Prostate gland (tissue), 2 donors: Measurements from ENCODE around the gene TICRR. TPM values are rescaled to one million over a fixed set of nuclear protein-coding genes. Genes with fewer than 3 reads are reported as not detected.

Source experiments
- DNase-seq: peaks from one replicate; pipeline ENCODE4 v3.0.0-alpha.2; 2019; ENCODE audit warnings: low spot score
- H3K27ac ChIP-seq, 2 donors: fragments of 200-600 bp; sonication (generic); 2 replicates each; pipeline ENCODE4 v1.5.1; 2017 to 2019
- H3K27me3 ChIP-seq: fragments of 200-600 bp; sonication (generic); replicated peaks from 2 replicates; pipeline ENCODE4 v1.5.1; 2019; ENCODE audit not compliant: insufficient read depth
- H3K36me3 ChIP-seq, 2 donors: fragments of 200-600 bp; sonication (generic); 1 replicate in 1 of 2; 2 replicates in 1 of 2; pipeline versions ENCODE4 v1.5.1 to v1.8.1; 2017 to 2019
- H3K4me1 ChIP-seq: fragments of 200-600 bp; sonication (generic); replicated peaks from 2 replicates; pipeline ENCODE4 v1.5.1; 2019
- H3K4me3 ChIP-seq, 2 donors: fragments of 200-600 bp; sonication (generic); 2 replicates each; pipeline ENCODE4 v1.5.1; 2017 to 2019
- H3K9me3 ChIP-seq: fragments of 200-600 bp; sonication (generic); 2 replicates; pipeline ENCODE4 v1.5.1; 2017
- CTCF ChIP-seq, 4 experiments: fragments of 200-600 bp in 2 of 4; fragments of 450-650 bp in 2 of 4; sonication (generic) in 2 of 4; IDR thresholded peaks; 1 replicate in 3 of 4; 2 replicates in 1 of 4; pipeline ENCODE4 v1.5.1; 2016 to 2019; ENCODE audit warnings: antibody characterized with exemption in 4 of 4, mild to moderate bottlenecking in 2 of 4, moderate library complexity in 2 of 4
- POLR2A ChIP-seq: fragments of 450-650 bp; IDR thresholded peaks from one replicate; pipeline ENCODE4 v1.6.1; 2016; ENCODE audit warnings: antibody characterized with exemption, mild to moderate bottlenecking
- POLR2AphosphoS5 ChIP-seq: sonication (generic); formaldehyde crosslinking; IDR thresholded peaks from one replicate; pipeline ENCODE4 v1.6.1; 2017; ENCODE audit warnings: antibody characterized with exemption
- WGBS: methylation state at CpG from one replicate; pipeline ENCODE4 v1.1.5; 2018; 5-methylcytosine and 5-hydroxymethylcytosine counted together
- intact Hi-C: fragments of 100-400 bp; cut with DNase I; formaldehyde crosslinking; loops from one replicate; pipeline ENCODE4 v1.14.2; 2022
- total RNA-seq, 2 donors: library from RNA; depleted of rRNA; stranded (reverse); fragments of >200 nt; gene quantifications; one replicate each; pipeline ENCODE4 v1.1.0, GENCODE V29; 2016

TICRR gene
- total RNA-seq, 2 donors from 2014 or later, result 0.55 to 4.1 TPM

- no peaks in the 10 kb centered on the region for H3K9me3 ChIP-seq
- TF ChIP-seq POLR2A (no peak), CTCF (IDR thresholded peaks at IDR 0.05) (no peak), POLR2AphosphoS5 (no peak)
- H3K4me3 ChIP-seq, result no peak overlapping the region
- H3K27ac ChIP-seq, result no peak overlapping the region
- H3K4me1 ChIP-seq, result no peaks in the 10 kb centered on the region
- intact Hi-C loops, result no loop called here
- no peak for DNase-seq
- WGBS, result 88% methylated on average over 12 of the region's 12 CpGs
- no peaks in the 10 kb centered on the region for H3K27me3 ChIP-seq
- no peaks in the 10 kb centered on the region for H3K36me3 ChIP-seq
These were observed 97.2 kb downstream of the TICRR start for GRCh38 chr15:89672221-89673164.

DNA sequence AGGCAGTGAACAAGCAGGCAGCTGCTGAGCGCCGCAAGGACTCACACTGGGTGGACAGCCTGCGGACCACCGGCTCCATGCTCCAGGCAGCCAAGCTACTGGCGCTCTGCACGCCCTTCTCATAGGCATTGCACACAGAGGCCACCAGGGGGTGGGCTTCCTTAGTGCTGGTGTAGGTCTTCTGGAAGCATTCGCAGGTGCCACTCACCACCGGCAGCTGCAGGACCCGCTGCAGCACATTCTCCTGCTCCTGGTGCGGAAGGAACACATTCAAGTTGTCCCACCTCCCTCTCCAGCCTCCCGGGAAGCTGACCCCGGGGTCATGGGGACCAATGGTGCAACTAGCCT is 97.9 kb downstream of the TICRR start:
- no peaks in the 10 kb centered on the region for H3K9me3 ChIP-seq
- H3K27ac ChIP-seq, result no peak overlapping the region
- TF ChIP-seq POLR2AphosphoS5 (no peak), CTCF (IDR thresholded peaks at IDR 0.05) (no peak), POLR2A (no peak)
- intact Hi-C loops, result no loop called here
- H3K36me3 ChIP-seq, result no peaks in the 10 kb centered on the region
- no peaks in the 10 kb centered on the region for H3K27me3 ChIP-seq
- no peaks in the 10 kb centered on the region for H3K4me1 ChIP-seq
- 68% methylated on average over 12 of the region's 12 CpGs for WGBS
- DNase-seq, result no peak
- H3K4me3 ChIP-seq, result no peak overlapping the region

DNA sequence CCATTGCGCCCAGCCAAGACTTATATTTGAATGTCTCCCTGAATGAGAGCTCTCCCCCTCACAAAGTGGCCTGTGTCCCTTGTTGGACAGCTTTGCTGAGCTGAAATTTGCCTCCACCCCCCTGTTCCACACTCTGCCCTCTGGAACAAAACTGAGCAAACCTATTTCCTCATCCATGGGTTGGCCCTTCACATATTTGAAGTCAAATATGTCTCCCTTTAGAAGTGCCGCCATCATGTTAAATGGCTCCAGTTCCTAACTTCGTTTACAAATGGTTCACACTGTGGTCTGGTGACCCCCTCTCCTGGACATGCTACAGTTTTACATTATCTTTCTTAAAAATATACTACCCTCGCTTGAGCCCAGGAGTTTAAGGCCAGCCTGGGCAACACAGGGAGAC is 99.3 kb downstream of the TICRR start:
- Histone ChIP-seq H3K4me1 (no peaks in the 10 kb centered on the region), H3K9me3 (no peaks in the 10 kb centered on the region), H3K36me3 (no peaks in the 10 kb centered on the region), H3K27me3 (no peaks in the 10 kb centered on the region), H3K27ac (no peak overlapping the region), H3K4me3 (no peak overlapping the region)
- DNase-seq, result no peak
- intact Hi-C loops, result no loop called here
- 85% methylated on average over 4 of the region's 4 CpGs for WGBS
- TF ChIP-seq POLR2AphosphoS5 (no peak), POLR2A (no peak), CTCF (IDR thresholded peaks at IDR 0.05) (no peak)

DNA sequence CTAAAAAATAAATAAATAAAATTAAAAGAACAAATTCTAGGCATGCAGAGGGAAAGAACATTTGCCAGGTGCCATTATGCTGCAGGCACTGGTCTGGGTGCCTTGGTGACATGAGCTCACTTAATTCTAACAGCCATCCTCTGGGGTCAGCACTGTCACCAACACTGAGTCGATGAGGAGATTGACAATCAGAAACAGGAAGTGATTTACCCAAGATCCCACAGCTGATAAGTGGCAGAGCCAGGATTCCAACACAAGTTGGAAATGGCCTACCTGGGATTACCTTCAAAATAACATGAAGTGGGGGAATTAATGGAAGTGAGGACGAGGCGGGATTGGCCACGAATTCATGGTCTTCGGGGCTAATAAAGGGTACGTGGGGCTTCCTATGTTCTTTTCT is 100.3 kb downstream of the TICRR start:
- WGBS, result 81% methylated on average over 6 of the region's 6 CpGs
- intact Hi-C loops, result no loop called here
- Histone ChIP-seq H3K4me1 (peaks cover 4% of the 10 kb centered on the region), H3K4me3 (no peak overlapping the region), H3K36me3 (no peaks in the 10 kb centered on the region), H3K27me3 (no peaks in the 10 kb centered on the region), H3K27ac (no peak overlapping the region), H3K9me3 (no peaks in the 10 kb centered on the region)
- DNase-seq, result no peak
- TF ChIP-seq POLR2AphosphoS5 (no peak), POLR2A (no peak), CTCF (IDR thresholded peaks at IDR 0.05) (no peak)

GRCh38 chr15:89677381-89677780 is 102.1 kb downstream of the TICRR start:
- no peak for TF ChIP-seq POLR2AphosphoS5
- no peak for TF ChIP-seq CTCF (IDR thresholded peaks at IDR 0.05)
- no peak for TF ChIP-seq POLR2A
- no peak for DNase-seq
- H3K27me3 ChIP-seq, result no peaks in the 10 kb centered on the region
- H3K27ac ChIP-seq, result no peak overlapping the region
- H3K4me3 ChIP-seq, result no peak overlapping the region
- no peaks in the 10 kb centered on the region for H3K36me3 ChIP-seq
- 93% methylated on average over 1 of the region's 1 CpG for WGBS
- peaks cover 8% of the 10 kb centered on the region for H3K4me1 ChIP-seq
- no peaks in the 10 kb centered on the region for H3K9me3 ChIP-seq
- intact Hi-C loops, result no loop called here
